NCI-H774 (cell line): Measurements from ENCODE around the gene KCNJ9.
"Not testable (repeated sequence)": the region's sequence is repeated elsewhere in the genome, so short reads cannot be mapped to it uniquely, and the experiment has no call there.

ENCODE experiments used
- DNase-seq: peaks from one replicate; lab custom pipeline; 2025; lab: John Stamatoyannopoulos, UW

KCNJ9 gene

DNA sequence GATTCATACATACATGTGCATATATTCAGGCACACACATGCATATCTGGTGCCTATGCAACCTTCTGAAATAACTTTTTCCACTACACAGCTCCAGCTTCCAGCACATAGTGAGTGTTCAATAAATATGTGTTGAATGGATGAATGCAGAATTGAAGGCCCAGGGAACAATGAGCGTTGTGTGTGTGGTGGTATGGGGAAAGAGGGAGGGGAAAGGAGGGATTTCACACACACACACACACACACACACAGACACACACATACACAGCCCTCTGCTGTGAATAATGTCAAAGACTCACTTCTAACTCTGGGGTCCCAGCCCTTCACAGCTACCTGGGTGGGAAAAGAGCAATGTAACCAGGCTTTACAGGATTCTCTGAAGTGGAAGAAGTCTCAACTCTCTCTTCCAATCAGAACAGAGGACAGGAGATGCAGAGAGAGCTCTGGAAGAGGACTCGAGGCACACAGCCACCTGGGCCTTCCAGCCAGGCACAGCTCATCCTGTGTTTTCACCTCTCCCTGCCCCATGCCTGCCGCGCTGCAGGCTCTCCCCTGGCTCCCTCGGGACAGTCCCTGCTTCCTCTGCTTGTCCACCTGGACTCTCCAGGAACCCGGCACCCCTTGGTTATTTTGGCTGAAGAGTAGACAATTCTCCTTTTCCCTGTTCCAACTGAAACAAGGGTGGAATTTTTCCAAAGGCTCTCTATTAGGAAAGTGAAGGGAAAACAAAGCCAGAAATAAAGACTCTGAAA lies 22.5 kb downstream of the KCNJ9 start:
- DNase-seq: no peak

DNA sequence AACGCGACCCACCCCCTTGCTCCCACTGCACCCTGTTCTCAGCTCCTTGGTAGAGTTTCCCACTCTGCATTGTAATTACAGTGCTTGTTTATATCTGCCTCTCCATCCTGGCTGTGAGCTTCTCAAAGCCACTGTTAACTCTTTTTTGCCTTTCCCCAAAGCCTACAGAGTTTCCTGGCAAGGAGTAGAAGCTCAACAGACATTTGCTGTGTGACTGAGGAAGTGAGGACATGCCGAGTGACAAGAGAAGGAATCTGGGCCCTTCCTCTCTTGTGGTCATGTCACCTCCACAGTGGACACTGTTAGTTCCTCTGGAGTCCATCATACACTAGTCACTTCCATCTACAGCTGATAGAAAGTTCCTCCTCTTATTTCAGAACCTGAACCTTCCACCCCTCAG lies 23.1 kb downstream of the KCNJ9 start:
- DNase-seq: no peak

DNA sequence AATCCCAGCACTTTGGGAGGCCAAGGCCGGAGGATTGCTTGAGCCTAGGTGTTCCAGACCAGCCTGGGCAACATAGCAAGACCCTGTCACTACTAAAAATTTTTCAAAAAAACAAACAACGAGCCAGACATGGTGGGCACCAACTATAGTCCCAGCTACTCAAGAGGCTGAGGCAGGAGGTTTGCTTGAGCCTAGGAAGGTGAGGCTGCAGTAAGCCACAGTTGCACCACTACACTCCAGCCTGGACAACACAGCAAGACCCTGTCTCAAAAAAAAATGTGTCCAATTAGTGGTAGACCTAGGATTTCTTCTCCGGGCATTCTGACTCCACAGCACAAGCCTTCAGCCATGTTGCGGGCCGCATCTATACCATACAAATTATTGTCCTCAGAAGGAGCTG lies 23.8 kb downstream of the KCNJ9 start:
- DNase-seq: no peak

DNA sequence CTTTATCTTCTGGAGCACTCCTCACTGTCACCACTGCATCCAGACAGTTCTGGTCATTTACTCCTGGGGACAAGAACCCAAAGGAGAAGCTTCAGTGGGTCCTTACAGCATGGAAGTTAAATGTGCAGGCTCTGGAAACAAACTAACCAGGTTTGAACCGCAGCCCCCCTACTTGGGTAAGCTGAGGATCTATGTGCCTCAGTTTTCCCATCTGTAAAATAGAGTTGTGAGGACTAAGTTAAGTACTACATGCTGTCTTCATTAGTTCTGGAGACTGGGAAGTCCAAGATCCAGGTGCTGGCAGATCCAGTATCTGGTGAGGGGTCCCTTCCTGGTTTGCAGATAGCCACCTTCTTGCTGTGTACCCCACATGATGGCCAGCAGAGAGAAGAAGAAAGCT lies 26.2 kb downstream of the KCNJ9 start:
- no peak for DNase-seq

DNA sequence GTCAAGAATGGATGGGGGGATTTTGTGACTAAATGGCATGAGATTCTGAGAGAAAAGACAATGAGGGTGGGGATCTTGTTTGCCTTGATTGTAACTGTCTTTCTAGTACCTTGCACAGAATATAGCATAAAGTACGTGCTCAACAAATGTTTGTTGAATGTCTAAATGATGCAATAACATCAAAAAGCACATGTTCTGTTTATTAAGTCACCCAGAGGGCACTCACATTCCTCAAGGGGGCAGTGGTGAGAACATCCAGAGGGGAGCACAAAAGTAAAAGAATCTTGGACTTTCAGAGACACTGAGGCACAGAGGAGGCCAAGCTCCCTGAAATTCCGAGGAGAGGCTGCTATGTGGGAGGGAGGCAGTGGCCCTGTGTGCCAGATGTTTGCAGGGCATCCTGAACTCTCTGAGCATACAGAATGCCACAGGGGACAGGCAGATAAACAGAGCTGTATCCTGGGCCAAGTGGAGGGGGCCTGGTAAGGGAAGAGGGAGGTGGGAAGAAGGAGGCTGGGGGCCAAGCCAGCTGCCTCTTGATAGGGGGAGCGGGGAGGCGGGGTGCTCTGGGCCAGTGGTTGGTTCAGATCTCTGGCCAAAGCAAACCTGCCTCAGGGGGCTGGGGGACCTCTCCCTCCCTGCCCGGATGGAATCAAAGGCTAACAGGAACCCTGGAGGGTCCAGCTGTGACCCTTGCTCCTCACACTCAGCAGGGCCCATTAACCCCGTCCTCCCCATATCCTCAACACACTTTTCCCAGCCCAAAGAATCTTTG lies 27.7 kb downstream of the KCNJ9 start:
- no peak for DNase-seq

DNA sequence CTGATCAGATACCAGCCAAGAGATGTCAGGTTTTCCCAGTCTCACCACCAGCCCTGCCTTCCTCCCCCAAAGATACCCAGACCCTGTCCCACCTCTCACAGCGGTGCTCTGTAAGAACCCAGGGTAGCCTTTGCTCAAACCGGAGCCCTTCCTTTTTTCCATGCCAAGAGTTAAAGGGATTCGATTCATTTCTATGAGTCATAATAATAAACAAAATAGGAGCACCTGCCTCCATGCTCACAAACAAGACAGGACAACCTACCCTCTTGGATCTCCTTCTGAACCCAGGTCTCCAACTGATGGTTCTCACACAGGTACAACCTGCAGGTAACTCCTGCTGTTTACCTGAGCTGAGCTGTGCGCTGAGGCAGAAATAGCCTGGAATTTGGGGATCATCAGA lies 28.3 kb downstream of the KCNJ9 start:
- DNase-seq: no peak

DNA sequence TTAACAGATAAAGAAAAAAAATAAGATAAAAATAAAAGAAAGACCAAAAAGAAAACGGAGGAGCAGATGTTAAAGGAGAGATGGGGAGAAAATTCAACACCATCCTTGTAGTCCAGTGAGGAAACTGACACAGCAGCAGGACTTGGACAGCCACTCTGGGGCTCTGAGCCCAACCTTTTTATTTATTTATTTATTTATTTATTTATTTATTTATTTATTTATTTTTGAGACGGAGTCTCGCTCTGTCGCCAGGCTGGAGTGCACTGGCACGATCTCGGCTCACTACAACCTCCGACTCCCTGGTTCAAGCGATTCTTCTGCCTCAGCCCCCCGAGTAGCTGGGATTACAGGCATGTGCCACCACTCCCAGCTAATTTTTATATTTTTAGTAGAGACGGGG lies 30.1 kb downstream of the KCNJ9 start:
- DNase-seq: not testable (repeated sequence)

DNA sequence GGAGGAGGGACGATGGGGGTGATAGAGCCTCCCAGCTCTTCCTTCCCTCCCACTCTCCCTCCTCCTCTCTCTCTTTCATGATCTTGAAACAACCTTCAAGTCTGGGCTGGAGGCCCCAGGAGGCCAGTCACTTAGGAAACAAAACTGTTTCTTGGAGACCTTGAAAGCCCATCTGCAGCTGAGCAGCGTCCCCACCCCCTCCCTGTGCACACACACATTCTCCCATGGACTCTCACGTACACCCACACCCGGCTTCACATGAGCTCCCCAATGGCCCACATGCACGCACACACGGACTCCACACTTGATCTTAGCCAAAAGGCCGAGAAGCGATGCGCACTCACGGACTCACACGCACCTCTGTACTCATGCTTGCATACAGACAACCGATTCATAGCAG lies 31.0 kb downstream of the KCNJ9 start:
- no peak for DNase-seq

DNA sequence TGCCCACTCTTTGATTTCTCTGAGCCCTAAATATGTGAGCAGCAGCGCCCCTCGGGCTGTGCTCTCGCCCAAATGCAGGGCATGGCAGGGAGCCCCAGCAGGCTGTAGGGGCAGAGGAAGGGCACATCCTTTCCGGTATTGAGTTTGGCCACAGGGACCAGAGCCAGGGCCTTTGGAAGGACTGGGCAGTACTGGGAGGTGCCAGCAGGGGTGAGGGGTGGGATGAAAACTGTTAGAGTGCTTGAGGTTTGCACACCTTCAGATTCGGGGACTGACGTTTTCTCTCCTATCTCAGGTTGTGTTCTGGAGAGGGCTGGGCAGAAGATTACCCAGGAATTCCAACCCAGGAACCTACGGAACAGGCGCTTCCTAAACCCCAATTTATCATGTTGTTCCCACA lies 32.1 kb downstream of the KCNJ9 start:
- DNase-seq: no peak

DNA sequence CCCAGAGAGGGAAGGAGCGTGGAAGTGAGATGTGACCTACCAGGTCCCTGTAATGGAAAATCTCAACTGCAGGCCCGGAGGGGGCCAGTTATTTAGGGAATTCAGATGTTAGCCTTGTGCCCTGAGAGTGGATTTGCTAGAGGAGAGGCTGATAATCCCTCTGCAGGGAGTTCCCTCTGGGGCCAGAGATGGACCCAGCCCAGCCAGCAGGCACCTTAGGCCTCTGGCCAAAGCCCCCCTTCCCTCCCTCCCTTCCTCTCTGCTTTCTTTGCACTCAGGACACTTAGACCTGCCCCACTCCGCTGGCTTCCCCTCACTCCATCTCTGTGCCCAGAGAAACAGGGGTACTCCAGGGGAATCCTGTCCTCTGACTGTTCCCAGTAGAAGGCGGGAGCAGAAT lies 32.7 kb downstream of the KCNJ9 start:
- no peak for DNase-seq

DNA sequence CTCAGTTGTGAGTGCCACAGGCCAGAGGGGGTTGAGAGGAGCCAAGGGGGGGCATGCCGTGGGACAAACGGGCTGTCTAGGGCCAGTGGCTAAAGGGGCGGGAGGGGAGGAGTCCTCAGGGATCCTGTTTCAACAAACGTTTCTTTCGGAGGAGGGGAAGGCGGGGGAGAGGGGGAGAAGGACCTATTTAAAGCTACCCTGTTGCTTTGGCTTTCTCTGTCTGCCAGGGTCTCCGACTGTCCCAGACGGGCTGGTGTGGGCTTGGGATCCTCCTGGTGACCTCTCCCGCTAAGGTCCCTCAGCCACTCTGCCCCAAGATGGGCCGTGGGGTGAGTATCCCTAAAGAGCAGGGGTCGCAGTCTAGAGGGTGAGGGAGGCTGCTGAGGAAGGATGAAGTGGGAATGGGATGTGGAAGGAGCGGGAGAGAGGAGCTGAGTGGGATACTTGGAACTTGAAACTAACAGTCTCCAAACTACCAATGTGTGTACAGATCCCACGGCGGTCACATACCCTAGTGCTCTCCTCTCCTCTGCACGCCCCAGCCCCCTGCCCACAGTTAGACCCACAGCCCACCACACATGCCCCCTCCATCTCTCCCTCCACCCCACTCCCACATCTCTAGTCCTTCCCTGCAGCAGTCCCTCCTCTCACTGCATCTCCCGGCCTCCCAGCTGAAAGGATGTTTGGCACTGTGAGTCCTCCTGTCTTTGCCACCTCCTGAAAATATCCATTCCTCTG lies 34.4 kb downstream of the KCNJ9 start, which contains the start of gene ATP1A2:
Gene ATP1A2, plus strand, starts transcription at position 215 of the 738 bp plus-strand sequence. Its CDS starts 103 bp downstream, at position 318.
- DNase-seq: no peak

DNA sequence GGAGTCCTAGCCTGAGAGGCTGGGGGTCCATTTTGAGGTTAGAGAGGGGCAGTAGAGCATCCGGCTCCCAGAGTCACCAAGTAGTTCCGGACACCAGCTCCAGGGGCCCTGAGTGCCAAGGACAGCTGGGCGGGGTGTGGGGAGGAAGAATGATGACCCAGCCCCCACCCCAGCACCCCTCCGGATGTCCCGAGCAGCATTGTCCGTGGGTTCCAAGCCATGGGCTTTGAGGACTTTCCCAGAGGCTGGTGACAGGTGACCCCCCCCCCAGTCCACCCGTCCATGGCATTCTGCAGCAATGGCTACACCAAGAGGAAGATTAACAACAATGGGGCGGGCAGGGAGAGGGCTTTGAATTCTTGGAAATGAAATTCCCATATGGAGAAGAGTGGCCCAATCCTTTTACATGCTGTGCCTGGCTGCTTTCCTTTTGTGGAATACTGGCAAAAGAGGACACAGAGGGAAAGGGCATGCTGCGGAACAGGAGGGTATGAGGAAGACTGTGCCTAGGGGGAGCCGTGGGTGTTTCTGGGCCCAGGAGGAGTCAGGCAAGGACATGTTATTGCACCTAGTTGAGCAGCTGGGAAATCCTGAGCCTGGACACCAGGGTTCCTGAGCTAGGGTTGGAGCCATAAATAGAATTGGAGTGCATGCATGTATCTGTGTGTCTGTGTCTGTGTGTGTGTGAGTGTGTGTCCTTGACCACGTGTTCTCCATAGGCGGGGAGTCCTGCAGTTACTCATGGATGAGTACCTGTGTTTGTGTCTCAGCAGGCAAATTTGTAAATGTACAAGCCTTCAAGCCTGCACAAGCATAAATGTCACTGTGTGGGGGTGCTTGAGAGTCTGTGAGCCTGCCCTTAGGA lies 35.2 kb downstream of the KCNJ9 start:
- DNase-seq: no peak

DNA sequence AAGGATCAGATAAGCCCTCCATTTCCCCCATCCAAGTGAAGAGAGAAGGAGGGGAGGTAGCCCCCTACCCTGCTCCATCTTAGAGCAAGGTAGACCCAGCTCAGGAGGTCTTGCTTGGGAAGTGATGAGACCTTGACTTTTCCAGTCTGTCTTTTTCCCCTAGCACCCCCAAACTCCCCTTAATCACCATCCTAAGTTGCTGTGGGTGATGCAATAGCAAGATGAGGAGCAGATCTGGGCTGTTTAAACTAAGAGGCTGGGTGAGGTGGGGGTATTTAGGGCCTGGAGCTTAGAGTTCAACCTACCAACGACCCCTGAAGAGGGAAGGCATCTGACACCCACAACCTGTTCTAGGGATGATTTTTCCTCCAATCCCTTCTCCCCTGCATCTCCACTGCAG lies 36.0 kb downstream of the KCNJ9 start:
- no peak for DNase-seq

DNA sequence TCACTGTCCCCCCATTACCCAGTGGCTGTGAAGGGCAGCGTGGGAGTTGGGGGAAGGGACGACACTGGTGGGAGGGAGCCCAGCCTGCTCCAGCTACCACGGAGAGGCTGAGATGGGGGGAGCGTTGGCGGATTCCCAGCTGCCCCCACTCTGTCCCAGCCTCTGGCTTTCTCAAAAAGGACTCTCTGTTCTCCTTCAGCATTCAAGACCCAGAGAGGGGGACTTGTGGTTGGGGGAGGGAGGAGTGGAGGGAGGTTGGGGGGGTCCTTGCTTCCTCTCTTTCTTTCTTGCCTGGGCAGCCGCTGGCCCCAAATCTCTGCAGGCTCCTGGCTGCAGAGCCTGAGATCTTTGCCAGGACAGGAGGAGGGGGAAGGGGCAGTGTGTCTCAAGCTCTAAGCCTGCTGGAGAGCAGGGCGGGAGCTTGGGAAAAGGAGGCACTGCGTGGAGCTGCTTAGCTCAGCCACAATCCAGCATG lies 36.4 kb downstream of the KCNJ9 start:
- no peak for DNase-seq

DNA sequence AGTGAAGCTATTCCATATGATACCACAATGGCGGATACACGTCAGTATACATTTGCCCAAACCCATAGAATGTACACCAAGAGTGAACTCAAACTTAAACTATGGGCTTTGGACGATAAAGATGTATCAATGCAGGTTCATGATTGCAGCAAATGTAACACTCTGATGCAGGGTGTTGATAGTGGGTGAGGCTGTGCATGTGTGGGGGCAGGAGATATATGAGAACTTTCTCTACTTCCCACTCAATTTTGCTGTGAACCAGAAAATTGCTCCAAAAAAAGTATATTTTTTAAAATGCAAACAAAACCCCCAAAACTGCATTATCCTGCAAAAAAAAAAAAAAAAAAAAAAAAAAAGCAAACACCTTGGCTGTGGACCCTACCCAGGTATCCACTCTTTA lies 37.6 kb downstream of the KCNJ9 start:
- no peak for DNase-seq

DNA sequence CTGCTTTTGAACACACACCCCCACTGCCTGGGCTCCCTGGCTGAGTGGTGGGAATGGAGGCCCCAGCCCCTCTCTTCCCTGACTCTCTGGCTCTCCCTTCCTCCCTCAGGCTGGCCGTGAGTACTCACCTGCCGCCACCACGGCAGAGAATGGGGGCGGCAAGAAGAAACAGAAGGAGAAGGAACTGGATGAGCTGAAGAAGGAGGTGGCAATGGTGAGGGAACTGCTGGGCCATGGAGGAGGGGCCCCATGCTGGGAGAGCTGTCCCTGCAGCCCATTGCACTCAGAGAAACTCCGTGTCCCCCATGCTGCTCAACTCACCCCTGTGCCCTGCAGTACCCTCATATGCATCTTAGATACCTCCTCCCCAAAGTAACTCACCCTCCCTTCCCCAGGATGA lies 39.5 kb downstream of the KCNJ9 start:
- DNase-seq: no peak

DNA sequence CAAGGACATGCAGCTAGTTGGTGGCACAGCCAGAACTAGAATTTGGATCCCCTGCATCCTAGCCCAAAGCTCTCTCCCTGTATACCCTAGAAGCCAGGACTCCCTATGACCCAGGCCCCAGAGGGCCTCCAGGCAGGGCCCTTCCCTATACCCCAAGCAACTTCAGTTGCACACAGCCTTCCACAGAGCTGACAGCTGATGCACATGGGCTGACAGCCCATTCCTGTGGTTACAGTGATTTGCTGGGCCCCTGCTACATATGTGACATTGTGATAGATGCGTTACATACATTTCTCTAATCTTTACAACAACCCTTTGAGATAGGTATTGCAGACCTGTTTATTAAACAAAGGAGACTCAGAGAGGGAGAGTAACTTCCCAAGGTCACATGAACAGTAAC lies 40.0 kb downstream of the KCNJ9 start:
- DNase-seq: no peak

DNA sequence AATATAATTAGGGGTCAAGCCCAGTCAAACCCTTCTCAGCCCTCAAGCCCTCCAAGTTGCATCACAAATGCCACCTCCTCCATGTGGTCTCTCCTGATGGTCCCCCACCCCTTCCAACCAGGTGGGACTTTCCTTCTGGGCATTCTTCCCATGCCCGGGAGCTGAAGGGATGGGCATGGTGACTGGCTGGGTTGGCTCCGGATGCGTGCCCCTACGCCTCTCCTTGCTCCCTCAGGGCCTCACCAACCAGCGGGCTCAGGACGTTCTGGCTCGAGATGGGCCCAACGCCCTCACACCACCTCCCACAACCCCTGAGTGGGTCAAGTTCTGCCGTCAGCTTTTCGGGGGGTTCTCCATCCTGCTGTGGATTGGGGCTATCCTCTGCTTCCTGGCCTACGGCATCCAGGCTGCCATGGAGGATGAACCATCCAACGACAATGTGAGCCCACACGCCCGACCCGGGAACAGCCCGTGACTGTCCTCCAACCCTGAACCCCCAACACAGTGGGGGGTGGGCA lies 41.7 kb downstream of the KCNJ9 start:
- no peak for DNase-seq

DNA sequence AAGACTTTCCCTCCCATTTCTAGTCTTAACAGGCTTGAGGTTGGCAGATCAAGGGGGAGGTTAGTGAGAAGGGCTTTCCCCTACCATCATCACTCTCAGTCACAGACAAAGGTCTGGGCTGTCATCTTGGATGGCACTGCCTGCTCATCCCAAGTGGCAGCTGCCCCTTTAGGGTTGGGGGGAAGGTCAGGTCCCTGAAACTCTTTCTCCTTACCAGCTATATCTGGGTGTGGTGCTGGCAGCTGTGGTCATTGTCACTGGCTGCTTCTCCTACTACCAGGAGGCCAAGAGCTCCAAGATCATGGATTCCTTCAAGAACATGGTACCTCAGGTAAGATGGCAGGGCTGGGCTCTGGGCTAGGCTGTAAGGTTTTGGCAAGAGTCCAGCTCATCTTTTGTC lies 42.4 kb downstream of the KCNJ9 start:
- DNase-seq: no peak

DNA sequence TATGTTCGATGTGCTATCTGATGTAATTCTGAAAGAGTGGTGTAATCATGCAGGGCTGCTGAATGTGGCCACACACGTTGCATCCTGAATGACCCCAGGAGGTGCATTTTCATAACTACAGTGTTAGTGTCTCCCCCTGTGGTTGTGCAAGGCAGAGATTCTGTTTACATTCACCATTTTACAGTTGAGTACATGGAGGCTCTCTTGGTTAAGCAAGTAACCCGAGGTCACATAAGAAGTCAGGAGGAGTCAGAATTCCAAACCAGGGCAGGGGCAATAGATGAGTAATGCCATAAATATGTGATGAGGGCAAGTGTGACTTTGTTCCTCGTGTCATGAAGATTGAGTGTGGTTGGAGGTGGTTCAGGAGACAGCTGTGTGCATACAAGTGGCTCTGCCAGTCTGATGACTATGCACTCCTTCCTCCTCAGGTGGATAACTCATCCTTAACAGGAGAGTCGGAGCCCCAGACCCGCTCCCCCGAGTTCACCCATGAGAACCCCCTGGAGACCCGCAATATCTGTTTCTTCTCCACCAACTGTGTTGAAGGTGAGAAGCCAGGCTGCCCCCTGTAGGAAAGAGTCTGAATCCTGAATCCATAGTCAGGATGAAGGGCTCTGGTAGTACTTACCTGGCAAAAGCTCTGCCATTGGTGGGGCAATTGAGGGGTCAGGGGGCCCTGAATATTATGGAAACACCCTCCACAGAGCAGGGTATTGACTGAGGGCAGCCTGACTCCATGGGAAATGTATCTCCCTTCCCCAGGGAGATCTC lies 43.6 kb downstream of the KCNJ9 start:
- no peak for DNase-seq

DNA sequence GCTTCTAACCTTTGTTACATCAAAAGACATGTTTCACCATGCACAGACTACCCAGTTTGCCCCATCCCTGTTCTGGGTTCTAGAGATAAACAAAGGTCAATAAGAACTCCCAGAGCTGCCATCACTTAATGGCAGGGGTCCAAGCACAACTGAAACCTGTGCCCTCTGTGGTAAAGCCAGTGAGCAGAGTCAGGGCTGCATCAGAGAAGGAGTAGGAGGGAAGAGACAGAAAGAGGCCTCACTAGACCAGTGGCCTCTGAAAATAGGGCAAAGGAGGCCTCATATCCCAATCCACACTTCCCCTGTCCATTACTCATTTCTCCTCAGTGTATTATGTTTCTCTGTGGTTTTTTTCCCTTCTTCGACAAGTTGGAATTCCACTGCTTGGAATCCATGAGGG lies 44.4 kb downstream of the KCNJ9 start:
- no peak for DNase-seq
